ENCODE measurements around the gene PLCD4.

DNA sequence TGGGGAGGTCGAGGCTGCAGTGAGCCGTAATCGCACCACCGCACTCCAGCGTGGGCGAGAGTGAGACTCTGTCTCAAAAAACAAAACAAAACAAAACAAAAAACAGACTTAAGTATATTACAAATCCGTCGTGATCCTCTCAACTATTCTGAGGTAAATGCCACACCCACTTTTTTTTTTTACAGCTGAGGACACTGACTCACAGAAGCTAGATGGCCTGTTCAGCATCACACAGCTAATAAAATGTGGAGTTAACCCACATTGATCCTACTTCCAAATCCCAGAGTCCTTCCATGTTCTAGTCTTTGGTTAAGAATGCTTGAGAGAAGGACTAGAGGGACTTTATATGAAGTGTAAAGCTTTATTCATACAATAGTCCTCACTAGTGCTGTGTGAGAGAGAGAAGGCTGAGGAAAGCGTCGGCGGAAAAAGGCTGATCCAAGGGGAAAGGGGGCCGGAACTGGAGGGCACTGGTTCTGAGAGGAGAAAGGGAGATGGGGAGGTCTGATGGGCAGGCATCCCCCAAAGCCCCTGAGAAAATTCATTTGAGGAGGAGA is 63.5 kb downstream of the PLCD4 start:
- no peak for TF ChIP-seq EZH2 (IDR thresholded peaks at IDR 0.05; ENCODE audit: insufficient read depth, low read length)
- TF ChIP-seq, protein P1, sequence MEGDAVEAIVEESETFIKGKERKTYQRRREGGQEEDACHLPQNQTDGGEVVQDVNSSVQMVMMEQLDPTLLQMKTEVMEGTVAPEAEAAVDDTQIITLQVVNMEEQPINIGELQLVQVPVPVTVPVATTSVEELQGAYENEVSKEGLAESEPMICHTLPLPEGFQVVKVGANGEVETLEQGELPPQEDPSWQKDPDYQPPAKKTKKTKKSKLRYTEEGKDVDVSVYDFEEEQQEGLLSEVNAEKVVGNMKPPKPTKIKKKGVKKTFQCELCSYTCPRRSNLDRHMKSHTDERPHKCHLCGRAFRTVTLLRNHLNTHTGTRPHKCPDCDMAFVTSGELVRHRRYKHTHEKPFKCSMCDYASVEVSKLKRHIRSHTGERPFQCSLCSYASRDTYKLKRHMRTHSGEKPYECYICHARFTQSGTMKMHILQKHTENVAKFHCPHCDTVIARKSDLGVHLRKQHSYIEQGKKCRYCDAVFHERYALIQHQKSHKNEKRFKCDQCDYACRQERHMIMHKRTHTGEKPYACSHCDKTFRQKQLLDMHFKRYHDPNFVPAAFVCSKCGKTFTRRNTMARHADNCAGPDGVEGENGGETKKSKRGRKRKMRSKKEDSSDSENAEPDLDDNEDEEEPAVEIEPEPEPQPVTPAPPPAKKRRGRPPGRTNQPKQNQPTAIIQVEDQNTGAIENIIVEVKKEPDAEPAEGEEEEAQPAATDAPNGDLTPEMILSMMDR (IDR thresholded peaks at IDR 0.05; ENCODE audit: insufficient read depth, low read depth, low read length) = no peak

Measured in astrocyte (in vitro differentiated cells and primary cell).